ENCODE results near the gene TMEM38B.
A peak's percentile ranks its signal among the peaks of the same experiment; 100 is the strongest.

TMEM38B gene

GRCh38 chr9:105690742-105691141 is 3.6 kb upstream of the TMEM38B start:
- H3K4me1 ChIP-seq: no peaks in the 10 kb centered on the region
- H3K27me3 ChIP-seq (ENCODE audit: control insufficient read depth, insufficient read depth, low read length): no peaks in the 10 kb centered on the region
- H3K9ac ChIP-seq: no peak overlapping the region
- no peak for TF ChIP-seq CTCF (IDR thresholded peaks at IDR 0.05)
- H3K9me3 ChIP-seq (ENCODE audit: control insufficient read depth, low read length): no peaks in the 10 kb centered on the region
- H3K27ac ChIP-seq: no peak overlapping the region
- no peaks in the 10 kb centered on the region for H3K36me3 ChIP-seq (ENCODE audit: control insufficient read depth, insufficient read depth, low read length)
- no peak overlapping the region for H2AFZ ChIP-seq
- no peaks in the 10 kb centered on the region for H3K79me2 ChIP-seq
- no peak overlapping the region for H3K4me3 ChIP-seq (ENCODE audit: low read depth, low read length)
- H3K4me2 ChIP-seq (ENCODE audit: low read length): no peak overlapping the region

GRCh38 chr9:105693435-105694189 is 729 bp upstream of the TMEM38B start:
- Histone ChIP-seq H3K4me1 (no peaks in the 10 kb centered on the region), H3K9ac (no peak overlapping the region), H3K4me2 (ENCODE audit: low read length) (peak overlapping the region; percentile 97), H2AFZ (peak overlapping the region; percentile 48), H3K36me3 (ENCODE audit: control insufficient read depth, insufficient read depth, low read length) (no peaks in the 10 kb centered on the region), H3K27ac (no peak overlapping the region), H3K27me3 (ENCODE audit: control insufficient read depth, insufficient read depth, low read length) (no peaks in the 10 kb centered on the region), H3K79me2 (no peaks in the 10 kb centered on the region), H3K9me3 (ENCODE audit: control insufficient read depth, low read length) (no peaks in the 10 kb centered on the region), H3K4me3 (ENCODE audit: low read depth, low read length) (peak overlapping the region; percentile 68)
- TF ChIP-seq CTCF (IDR thresholded peaks at IDR 0.05): no peak

DNA sequence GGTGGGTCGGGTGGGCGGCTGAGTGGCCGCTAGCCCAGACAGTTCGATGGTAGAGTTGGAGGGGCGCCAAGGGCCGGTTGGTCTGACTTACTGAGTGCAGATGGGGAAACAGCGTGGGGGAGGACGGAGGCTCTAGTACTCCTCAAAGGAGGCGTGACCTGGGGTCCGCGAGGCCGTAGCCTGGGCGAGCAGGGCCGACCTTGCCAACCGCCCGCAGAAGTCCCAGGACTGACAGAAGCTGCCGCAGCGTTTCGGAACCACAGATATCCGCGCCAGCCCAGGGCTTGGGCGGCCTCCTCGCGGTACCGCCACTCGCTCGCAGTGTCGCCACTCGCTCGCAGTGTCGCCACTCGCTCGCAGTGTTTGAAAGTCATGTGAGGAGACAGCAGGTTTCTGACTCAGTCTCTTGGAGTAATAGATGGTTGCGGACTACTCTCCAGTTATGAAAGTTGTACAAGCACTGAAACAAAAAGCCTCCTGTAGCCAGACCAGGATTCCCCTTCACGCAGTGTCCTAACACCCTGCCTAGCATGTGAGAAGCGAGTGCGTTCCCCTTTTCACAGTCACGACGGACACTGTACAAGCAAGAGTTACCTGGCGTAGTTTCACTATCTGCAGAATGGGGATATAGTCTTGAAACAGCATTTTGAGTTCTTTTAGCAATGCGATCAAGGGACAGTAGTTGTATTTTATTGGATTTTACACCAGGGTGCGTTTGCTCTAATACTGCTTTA is 674 bp downstream of the TMEM38B start:
- Histone ChIP-seq H3K27me3 (ENCODE audit: control insufficient read depth, insufficient read depth, low read length) (no peaks in the 10 kb centered on the region), H3K9ac (no peak overlapping the region), H2AFZ (peak overlapping the region; percentile 77), H3K4me1 (no peaks in the 10 kb centered on the region), H3K79me2 (no peaks in the 10 kb centered on the region), H3K9me3 (ENCODE audit: control insufficient read depth, low read length) (no peaks in the 10 kb centered on the region), H3K36me3 (ENCODE audit: control insufficient read depth, insufficient read depth, low read length) (no peaks in the 10 kb centered on the region), H3K4me2 (ENCODE audit: low read length) (peak overlapping the region; percentile 97), H3K27ac (no peak overlapping the region), H3K4me3 (ENCODE audit: low read depth, low read length) (peak overlapping the region; percentile 68)
- no peak for TF ChIP-seq CTCF (IDR thresholded peaks at IDR 0.05)

- no peak for TF ChIP-seq CTCF (IDR thresholded peaks at IDR 0.05)
- Histone ChIP-seq H3K4me3 (ENCODE audit: low read depth, low read length) (no peak overlapping the region), H2AFZ (no peak overlapping the region), H3K9me3 (ENCODE audit: control insufficient read depth, low read length) (no peaks in the 10 kb centered on the region), H3K27ac (no peak overlapping the region), H3K4me2 (ENCODE audit: low read length) (no peak overlapping the region), H3K79me2 (no peaks in the 10 kb centered on the region), H3K4me1 (no peaks in the 10 kb centered on the region), H3K9ac (no peak overlapping the region), H3K36me3 (ENCODE audit: control insufficient read depth, insufficient read depth, low read length) (no peaks in the 10 kb centered on the region), H3K27me3 (ENCODE audit: control insufficient read depth, insufficient read depth, low read length) (no peaks in the 10 kb centered on the region)
These were observed 2.0 kb downstream of the TMEM38B start for GRCh38 chr9:105696219-105696793.

Data from parathyroid adenoma (tissue), 2 donors.